HG03095 (cell line): ENCODE data around the gene SARM1.

ENCODE experiments used
- ATAC-seq: cut with Tn5 transposase; IDR thresholded peaks from one replicate; pipeline ENCODE4 v1.9.1; 2021; ENCODE audit warnings: moderate library complexity; ENCODE audit not compliant: unreplicated experiment

Gene SARM1

DNA sequence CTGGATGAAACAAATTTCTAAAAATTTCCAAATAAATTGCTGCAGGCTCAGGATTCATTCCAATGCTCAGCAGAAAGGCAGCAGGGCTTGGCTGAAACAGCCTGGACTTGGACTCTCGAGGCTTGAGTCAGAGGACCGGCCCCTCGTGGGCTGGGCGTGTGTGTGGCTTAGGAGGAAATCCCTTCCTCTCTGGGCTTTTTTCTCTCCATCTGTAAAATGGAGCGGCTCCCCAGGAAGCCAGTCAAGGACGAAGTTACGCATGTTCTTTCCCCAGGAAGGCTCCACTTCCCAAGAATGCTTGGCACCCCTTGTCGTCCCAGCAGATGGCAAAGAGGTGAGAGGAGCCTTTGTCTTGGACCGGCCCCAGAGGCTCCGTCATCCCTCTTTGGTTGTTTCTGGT, 21.0 kb downstream of the SARM1 start:
- no peak for ATAC-seq

DNA sequence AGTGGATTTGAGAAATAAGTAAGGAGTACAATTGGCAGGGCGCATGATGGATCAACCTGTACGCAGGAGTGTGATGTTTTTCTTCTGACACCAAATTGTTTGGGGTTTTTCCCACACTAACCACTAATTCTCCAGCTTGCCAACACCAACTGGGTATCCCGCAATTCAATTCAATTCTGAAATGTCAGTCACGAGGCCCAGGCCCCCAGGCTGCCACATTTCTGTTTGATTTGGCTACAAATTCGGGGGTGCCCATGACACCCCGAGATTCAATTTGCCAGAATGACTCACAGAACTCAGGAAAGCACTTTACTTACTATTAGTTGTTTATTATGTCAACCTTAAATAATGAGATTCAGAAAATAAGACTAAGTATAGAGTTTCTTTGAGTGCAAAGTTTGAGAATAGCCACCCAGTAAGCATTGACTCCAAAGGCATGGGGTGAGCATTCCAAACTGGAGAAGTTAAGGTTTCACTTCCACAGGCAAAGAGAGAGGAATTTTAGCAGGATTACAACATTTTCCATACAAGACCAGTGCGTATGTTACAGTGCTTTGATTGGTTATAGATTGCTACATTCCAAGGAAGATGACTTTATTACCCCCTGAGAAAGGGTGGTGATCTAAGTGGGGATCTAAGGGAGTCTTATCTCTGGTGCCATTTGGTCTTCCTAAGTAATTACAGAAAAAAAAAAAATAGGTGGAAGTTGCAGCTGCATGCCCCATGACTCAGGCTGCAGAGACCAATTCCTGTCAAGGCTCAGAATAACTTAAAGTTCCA, 23.0 kb downstream of the SARM1 start:
- ATAC-seq: no peak

DNA sequence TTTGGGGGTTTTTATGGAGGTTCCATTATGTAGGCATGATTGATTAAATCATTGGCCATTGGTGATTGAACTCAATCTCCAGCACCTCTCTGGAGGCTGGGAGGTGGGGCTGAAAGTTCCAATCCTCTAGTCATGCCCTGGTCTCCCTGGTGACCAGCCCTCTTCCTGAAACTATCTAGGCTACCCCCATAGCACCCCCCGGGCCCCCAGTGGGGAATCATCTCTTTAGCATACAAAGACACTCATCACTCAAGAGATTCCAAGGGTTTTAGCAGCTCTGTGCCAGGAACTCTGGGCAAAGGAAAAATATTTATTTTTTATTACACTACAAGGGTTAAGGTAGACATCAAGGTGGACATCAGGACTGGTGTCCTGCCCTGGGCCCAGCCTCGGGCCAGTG, 23.9 kb downstream of the SARM1 start:
- ATAC-seq: no peak

- ATAC-seq: no peak
Observed at GRCh38 chr17:28395968-28396367, 24.5 kb downstream of the SARM1 start.

DNA sequence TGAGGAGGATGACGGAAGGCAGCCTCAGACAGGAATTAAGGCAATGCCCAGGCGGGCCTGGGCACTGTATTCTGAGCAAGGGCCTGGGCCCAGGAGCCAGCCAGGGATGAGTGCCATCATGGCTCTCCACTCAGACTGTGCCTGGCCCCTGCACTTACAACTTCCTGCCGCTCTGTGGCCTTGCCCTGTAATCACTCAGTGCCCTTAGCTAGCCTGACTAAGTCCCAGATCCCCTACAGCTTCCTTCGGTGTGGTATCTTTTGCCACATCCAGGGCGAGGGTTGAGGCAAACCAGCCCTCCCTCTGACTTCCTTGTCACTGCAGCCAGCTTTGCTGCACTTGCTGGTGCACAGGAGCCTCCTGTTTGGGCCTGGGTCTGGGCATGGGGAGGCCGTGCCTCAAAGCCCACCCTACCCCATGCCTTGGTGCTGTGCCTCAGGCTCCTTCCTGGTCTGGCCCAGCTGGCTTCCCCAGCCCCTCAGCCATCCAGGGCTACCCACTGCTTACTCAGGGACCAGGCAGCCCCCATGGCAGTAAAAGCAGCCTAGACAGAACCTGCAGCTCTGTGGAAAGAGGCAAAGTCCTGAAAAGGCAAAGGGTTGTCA, 25.2 kb downstream of the SARM1 start:
- no peak for ATAC-seq

DNA sequence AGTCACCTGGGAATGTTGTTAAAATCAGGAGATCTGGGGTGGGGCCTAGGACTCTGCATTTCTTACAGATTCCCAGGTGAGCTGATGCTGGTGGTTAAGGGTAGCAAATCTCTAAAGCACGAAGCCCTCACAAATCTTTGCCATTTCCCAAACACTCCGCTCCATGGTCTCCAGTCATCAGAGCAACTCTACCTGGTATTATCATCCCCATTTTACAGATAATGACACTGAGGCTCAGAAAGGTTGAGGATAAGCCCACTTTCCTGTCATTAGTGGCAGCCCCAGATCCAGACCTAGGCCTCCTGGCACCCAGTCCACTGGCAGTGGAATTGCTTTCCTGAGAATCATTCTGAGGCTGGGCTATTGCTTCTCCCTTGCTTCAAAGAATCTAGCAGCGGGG, 25.8 kb downstream of the SARM1 start:
- no peak for ATAC-seq

GRCh38 chr17:28397687-28398279, 26.3 kb downstream of the SARM1 start:
- no peak for ATAC-seq

DNA sequence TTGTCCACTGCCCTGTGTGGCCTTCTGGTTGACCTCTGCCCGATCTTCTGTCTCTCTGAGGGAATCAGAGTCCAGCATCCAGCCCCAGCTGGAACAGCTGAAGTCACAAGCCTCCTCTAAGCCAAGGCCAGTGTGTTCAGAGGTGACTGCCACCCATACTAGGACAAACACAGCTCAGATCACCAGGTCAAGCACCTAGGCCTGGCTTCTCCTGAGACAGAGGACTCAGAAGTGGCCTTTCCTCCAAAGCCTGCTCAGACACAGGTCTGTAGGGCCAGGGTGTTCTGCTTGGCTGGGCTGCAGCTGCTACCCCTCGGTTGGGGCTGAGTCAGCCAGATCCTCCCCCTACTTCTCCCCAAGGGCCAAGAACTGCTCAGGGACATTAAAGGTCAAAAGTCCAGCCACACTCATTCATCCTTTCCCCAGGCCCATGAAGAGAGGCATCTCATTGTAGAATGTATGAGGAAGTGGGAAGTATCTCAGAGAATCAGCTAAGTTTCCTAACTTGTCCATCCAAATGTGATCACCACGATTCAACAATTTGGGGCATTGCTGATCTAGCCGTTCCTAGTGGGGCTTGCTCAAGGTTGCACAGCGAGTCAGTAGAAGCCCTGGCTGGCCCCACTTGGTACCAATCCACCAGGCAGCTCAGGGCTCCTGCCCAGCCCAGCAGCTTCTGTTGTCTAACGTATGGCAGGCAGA, 26.9 kb downstream of the SARM1 start:
- ATAC-seq: no peak

GRCh38 chr17:28399808-28400207, 28.3 kb downstream of the SARM1 start:
- no peak for ATAC-seq

DNA sequence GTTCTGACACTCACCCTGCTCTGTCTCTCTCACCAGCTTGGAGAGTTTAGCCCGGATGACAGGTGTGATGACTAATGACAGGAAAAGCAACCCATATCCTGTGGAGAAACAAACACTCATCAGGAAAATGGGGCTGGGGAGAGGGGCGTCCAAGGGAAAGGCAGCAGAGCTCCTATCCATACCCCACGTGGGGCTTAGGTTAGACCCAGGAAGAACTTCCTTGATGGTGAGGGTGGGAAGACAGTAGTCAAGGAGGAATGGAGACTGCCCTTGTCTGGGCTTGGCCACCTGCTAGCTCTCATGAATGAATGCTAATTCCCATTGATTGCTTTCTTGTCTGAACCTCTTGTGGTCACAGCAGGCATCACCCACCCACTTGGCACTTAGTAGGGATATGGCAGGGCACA, 30.7 kb downstream of the SARM1 start:
- ATAC-seq: no peak

DNA sequence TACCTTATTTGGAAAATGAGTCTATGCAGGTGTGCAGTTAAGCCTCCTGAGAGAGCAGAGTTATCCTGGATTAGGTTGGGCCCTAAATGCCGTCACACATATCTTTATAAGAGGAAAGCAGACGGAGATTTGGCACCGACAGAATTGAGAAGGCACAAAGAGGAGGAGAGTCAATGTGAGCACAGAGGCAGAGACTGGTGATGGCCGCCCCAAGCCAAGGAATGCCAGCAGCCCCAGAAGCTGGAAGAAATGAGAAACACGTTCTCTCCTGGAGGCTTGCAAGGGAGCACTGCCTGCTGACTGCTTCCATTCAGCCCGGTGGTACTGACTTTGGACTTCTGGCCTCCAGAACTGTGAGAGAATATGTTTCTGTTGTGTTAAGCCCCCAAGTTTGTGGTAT, 31.4 kb downstream of the SARM1 start:
- no peak for ATAC-seq

GRCh38 chr17:28404007-28404406, 32.5 kb downstream of the SARM1 start:
- ATAC-seq: no peak

DNA sequence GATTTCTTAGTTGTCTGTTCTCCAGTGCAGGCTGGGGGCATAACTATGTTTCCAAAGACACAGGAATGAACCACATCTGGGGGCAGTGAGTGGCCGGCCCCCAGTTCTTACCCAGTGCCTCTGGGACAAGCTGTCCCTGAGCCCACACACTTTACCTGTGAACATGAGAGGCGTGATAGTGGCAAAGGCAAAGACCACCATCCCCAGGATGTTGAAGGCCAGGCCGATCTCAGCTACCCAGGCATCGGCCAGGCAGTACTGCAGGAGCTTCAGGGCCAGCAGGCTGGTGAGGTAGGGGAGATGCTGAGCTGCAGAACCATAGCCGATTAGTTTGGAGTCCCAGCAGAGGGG, 32.9 kb downstream of the SARM1 start:
- ATAC-seq: no peak

DNA sequence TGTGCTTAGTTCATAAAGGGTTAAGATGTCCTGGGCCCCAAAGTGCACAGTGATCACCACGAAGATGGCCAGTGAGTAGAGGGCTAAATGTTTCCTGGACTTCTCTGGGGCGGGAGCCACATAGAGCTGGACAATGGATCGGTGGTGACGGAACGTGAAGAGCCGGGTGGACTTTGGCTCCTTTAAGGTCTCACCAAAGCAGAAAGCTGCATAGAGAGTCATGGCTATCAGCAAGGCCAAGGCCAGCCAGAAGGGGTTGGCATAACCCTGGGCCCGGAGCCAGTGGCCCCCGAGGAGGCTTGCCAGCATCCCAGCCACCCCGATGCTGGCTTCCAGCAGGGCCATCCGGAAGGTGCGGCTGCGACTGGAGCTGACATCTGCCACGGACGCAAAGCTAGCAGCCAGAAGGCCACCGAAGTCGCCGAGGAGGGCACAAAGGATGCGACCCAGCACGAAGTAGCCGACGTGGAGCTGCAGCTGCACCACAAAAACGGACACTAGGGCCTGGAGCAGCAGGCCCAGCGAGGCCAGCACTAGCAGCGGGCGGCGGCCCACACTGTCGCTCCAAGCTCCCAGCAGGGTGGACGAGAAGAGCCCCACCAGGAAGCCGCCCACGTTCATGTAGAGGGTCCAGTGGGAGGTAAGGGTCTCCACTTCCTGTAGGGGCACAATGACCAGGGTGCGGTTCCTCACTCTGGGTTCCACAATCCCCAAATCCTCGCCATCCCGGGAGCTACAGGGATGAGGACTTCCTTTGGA, 33.5 kb downstream of the SARM1 start:
- no peak for ATAC-seq

- peak; percentile 68 for ATAC-seq
Observed at GRCh38 chr17:28405632-28406472, 34.4 kb downstream of the SARM1 start, which contains the start of gene SLC46A1. SLC46A1 (minus strand) TSS chr17:28406212; CDS start chr17:28406114, 98 bp downstream.

- ATAC-seq: no peak
Observed at GRCh38 chr17:28406473-28406814, 35.0 kb downstream of the SARM1 start.

DNA sequence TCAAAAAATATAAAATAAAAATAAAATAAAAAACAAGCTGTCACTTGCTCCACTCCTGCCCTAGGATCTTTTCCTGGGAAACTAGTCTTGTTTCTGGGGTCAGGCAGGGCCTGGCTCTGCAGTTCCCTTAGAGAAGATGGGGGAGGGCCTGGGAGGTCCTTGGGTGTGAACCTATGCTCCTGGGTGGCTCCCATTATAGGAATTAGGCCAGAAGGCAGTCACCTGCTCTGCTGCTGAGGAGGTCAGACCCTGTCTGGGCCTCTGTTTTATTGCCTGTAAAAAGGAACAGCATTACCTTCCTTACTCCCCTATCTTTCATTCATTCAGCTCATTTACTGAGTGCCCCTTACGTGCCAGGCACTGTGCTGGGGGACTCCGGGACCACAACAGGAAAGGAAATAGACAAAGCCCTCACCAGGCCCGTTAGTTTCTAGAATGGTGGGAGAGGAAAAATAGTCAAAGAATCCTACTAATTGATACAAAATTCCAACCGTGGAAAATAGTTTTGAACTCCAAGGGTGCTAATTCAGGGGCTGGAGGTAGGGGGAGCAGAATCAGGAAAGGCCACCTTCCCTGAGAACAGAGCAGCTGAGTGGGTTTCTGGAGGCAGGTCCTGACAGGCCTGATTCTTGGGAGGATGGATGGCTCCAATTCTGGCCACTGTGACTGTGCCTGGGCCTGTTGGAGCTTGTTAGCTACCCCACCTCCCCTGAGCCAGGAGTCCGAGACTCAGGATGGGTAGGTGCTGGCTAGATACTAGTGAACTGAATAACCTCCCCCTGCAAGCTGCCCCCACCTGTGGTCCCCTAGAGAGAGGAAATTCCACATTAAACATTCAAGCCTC, 35.9 kb downstream of the SARM1 start:
- ATAC-seq: no peak

- ATAC-seq: no peak
Observed at GRCh38 chr17:28407974-28408306, 36.4 kb downstream of the SARM1 start.

DNA sequence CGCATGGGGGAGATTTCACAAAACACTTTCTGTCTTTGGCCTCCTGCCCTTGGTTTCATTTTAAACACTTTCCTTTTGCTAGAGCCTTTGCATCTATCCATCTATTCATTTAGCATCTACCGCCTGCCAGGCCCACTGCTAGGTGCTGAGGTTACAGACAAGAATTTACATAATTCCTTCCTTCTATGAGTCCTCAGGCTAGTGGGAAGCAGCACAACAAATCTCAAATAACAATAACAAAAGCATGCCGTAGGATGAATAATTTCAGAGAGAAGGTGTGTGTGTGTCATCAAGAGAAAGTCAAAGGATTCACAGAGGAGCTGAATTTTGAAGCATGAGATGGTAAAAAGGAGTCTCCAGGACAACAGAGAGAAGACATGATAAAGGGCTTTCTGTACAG, 40.6 kb downstream of the SARM1 start:
- ATAC-seq: no peak
